ENCODE data around the gene IRF5. TPM values are rescaled to one million over a fixed set of nuclear protein-coding genes. Genes with fewer than 3 reads are reported as not detected.

IRF5 gene
- total and polyA plus RNA-seq, 10 of the 15 experiments (the other 5 are each of a cell fraction or from before 2014, with no cell fraction given) = 5.4 to 90.3 (median 61.7) TPM

DNA sequence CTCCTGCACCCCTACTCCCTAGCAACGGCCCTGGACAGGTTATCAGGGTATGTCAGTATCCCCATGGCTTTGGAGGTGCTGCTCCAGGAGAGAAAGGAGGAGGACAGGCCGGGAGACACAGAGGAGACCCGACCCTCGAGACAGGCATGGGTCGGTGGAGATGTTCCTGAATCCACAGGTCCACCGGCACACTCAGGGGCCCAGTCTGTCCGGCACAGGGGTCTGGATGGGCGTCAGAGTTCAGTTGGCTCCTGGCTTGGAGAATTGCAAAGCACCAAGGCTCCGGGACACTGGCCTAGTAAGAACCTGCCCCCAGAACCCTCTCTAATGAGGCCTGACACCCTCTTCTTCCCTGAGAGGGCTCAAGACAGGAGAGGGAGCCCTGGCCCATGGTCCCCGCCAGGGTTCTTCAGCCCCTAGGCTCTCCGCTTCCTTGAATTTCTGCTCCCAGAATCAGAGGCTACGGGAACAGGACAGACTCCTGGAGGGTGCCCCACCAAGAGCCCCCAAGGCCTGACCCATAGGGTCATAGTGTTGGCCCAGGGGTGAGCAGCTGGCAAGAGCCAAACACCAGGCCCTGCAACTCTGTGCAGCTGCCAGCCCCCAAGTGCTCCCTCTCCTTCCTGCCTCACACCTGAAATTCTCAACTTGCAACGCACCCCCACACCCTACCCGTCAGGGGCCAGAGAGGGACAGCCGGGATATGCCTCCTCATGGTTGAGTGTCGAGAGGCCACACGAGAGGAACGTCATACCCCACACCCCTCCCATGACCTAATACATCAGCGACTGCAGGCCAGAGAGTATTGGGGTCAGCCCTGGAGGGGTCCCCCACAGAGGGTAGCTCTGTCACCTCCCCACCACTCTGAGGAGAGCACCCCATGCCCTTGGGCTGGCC, 5.5 kb upstream of the IRF5 start (continued):
- TF ChIP-seq, protein P1, sequence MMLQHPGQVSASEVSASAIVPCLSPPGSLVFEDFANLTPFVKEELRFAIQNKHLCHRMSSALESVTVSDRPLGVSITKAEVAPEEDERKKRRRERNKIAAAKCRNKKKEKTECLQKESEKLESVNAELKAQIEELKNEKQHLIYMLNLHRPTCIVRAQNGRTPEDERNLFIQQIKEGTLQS (IDR thresholded peaks at IDR 0.05; ENCODE audit: borderline replicate concordance, extremely low read depth, low read depth, low read length) = no peak
- TF ChIP-seq TBL1XR1 (IDR thresholded peaks at IDR 0.05; ENCODE audit: low read depth, low read length) (no peak), BMI1 (IDR thresholded peaks at IDR 0.05; ENCODE audit: borderline replicate concordance) (no peak), SMARCA5 (IDR thresholded peaks at IDR 0.05) (no peak)

DNA sequence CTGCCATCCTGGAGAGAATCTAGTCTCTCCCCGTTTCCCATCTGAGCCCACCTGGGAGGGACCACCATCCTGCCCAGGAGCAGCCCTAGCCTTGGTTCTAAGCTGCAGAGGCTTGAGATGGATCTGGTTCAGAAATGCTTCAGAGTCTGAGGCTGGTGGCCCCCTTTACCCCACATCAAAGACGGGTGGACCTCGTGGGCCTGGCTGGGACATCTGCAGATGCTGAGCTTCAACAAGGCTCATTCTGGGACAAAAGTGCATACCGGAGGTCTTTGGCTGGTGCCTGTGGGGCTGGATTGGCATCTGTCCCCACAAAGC, 4.9 kb upstream of the IRF5 start:
- H3K27ac ChIP-seq (ENCODE audit: control insufficient read depth, insufficient read depth) = peak overlapping the region; percentile 96
- 25% methylated on average over 4 of the region's 4 CpGs for WGBS (ENCODE audit: insufficient coverage, insufficient replicate concordance, low lambda C conversion rate, missing lambda C conversion rate)
- RAD21 ChIA-PET (ENCODE audit: unreplicated experiment) = interaction anchor here (0.7 to 3.6 kb wide), 12 partner anchors 9 to 230 kb away, joined by 3 to 25 read pairs (median 3); partner anchors contain the start of gene KCP
- DNase-seq (ENCODE audit: low read depth, low spot score) (no peak), FAIRE-seq (no peak), ATAC-seq (no peak)
- H3K4me1 ChIP-seq (ENCODE audit: control insufficient read depth, insufficient read depth, low read length) = peaks cover 44% of the 10 kb centered on the region
- in situ Hi-C loops (cut with MboI) = no loop called here
- TF ChIP-seq LARP7 (IDR thresholded peaks at IDR 0.05) (0 out of 2 replicates have a peak, but pooled peaks have one; percentile 8), HDGF (IDR thresholded peaks at IDR 0.05) (no peak)
- peak overlapping the region; percentile 97 for H3K9ac ChIP-seq (ENCODE audit: control insufficient read depth, insufficient read depth, low read length)
- POLR2A ChIA-PET = interaction anchor here (0.7 to 2.4 kb wide), 13 partner anchors 8 to 435 kb away, joined by 3 to 10 read pairs (median 6); no protein-coding TSS in a partner anchor
- no peaks in the 10 kb centered on the region for H3K9me3 ChIP-seq (replicated peaks; ENCODE audit: control insufficient read depth, insufficient read depth, low read length)
- peak overlapping the region; percentile 67 for H2AFZ ChIP-seq (ENCODE audit: control insufficient read depth, low read depth, low read length)
- no peaks in the 10 kb centered on the region for H3K27me3 ChIP-seq (replicated peaks in 1 of 2; ENCODE audit: control insufficient read depth in 2 of 2, insufficient read depth in 2 of 2, low read length in 1 of 2)
- BruUV-seq (replicated peaks) = TSS peak; percentile 51
- no peaks in the 10 kb centered on the region for H3K36me3 ChIP-seq (ENCODE audit: control insufficient read depth in 2 of 2, insufficient read depth in 2 of 2, low read length in 1 of 2)
- SMC1A ChIA-PET (ENCODE audit: uncharacterized antibody, unreplicated experiment) = interaction anchor here (0.8 to 2.6 kb wide), 12 partner anchors 10 to 170 kb away, joined by 3 to 12 read pairs (median 4); partner anchors contain the start of genes ATP6V1F and TNPO3
- H3K79me2 ChIP-seq (ENCODE audit: control insufficient read depth, insufficient read depth, low read length) = peaks cover 42% of the 10 kb centered on the region
- H3K4me2 ChIP-seq (ENCODE audit: control insufficient read depth, insufficient read depth) = peak overlapping the region; percentile 96
- H4K20me1 ChIP-seq (ENCODE audit: control insufficient read depth, insufficient read depth) = no peaks in the 10 kb centered on the region
- intact Hi-C loops (cut with micrococcal nuclease; ENCODE audit: unreplicated experiment) = loop anchor here (10.0 kb wide), 2 partner anchors 212 to 682 kb away; partner anchors contain the start of genes NRF1 and TSPAN33
- CTCF ChIA-PET = interaction anchor here (0.8 to 2.1 kb wide), 11 partner anchors 8 to 505 kb away, joined by 3 to 8 read pairs (median 4); partner anchors contain the start of gene ATP6V1F
- H3K4me3 ChIP-seq = peak overlapping the region; percentile 50; the same call in 1 of the 2 replicates
